ENCODE data around the gene HACD1.

DNA sequence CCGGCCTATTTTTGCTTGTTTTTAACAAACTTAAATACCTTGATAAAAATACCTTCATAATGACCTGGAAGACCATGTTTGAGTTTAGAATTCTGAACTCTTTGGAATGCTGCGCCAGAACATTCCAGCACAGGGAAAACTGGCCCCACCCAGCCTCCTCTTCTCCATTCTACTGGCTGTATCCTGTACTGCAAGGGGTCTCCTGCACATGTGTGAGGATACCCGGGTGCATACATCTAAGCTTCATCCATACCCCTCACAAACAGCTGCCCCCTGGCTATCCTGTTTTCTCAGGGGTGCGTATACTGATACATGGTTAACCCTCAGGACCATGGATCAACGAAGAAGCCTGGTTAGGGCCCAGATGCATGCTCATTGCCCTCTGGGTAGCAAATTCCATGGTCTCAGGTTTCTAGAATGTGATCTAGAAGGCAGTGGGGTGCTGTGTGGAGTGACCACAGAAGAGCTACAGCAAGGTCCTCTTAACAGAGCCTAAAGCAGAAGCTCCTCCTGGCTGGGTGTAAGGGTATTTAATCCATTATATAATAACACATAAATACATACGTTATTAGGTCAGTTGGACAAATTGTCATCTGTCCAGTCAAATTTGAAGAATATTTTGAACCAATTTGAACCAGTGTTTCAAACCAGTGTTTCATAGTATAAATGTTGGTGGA is 26.1 kb downstream of the HACD1 start:
- TF ChIP-seq, protein P1, sequence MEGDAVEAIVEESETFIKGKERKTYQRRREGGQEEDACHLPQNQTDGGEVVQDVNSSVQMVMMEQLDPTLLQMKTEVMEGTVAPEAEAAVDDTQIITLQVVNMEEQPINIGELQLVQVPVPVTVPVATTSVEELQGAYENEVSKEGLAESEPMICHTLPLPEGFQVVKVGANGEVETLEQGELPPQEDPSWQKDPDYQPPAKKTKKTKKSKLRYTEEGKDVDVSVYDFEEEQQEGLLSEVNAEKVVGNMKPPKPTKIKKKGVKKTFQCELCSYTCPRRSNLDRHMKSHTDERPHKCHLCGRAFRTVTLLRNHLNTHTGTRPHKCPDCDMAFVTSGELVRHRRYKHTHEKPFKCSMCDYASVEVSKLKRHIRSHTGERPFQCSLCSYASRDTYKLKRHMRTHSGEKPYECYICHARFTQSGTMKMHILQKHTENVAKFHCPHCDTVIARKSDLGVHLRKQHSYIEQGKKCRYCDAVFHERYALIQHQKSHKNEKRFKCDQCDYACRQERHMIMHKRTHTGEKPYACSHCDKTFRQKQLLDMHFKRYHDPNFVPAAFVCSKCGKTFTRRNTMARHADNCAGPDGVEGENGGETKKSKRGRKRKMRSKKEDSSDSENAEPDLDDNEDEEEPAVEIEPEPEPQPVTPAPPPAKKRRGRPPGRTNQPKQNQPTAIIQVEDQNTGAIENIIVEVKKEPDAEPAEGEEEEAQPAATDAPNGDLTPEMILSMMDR (IDR thresholded peaks at IDR 0.05), result no peak
- TF ChIP-seq EZH2phosphoT487 (IDR thresholded peaks at IDR 0.05), result no peak
